ENCODE results near the gene PTPRC.

PTPRC gene

GRCh38 chr1:198772626-198773025 lies 133.8 kb downstream of the PTPRC start:
- peak; percentile 53 for DNase-seq

- DNase-seq = no peak
Measured at GRCh38 chr1:198773030-198773429, 134.2 kb downstream of the PTPRC start.

- peak; percentile 15 for DNase-seq
Measured at GRCh38 chr1:198773523-198773922, 134.7 kb downstream of the PTPRC start.

- no peak for DNase-seq
Measured at GRCh38 chr1:198774421-198774820, 135.6 kb downstream of the PTPRC start.

- peak; percentile 18 for DNase-seq
Measured at GRCh38 chr1:198775606-198776005, 136.8 kb downstream of the PTPRC start.

GRCh38 chr1:198776602-198777029 lies 137.8 kb downstream of the PTPRC start:
- peak; percentile 93 for DNase-seq

- DNase-seq = no peak
Measured at GRCh38 chr1:198778049-198778448, 139.2 kb downstream of the PTPRC start.

- DNase-seq = no peak
Measured at GRCh38 chr1:198780376-198780775, 141.5 kb downstream of the PTPRC start.

- peak; percentile 81 for DNase-seq
Measured at GRCh38 chr1:198788561-198789064, 149.8 kb downstream of the PTPRC start.

- DNase-seq = no peak
Measured at GRCh38 chr1:198793714-198794113, 154.9 kb downstream of the PTPRC start.

- DNase-seq = no peak
Measured at GRCh38 chr1:198794498-198794897, 155.7 kb downstream of the PTPRC start.

GRCh38 chr1:198797656-198798055 lies 158.8 kb downstream of the PTPRC start:
- no peak for DNase-seq

- DNase-seq = no peak
Measured at GRCh38 chr1:198798923-198799386, 160.1 kb downstream of the PTPRC start.

GRCh38 chr1:198805498-198806151 lies 166.8 kb downstream of the PTPRC start:
- DNase-seq = no peak

GRCh38 chr1:198806861-198807260 lies 168.0 kb downstream of the PTPRC start:
- no peak for DNase-seq

All from hematopoietic multipotent progenitor cell treated with erythropoietin and hydrocortisone succinate and interleukin-3 and kit ligand, for 4 days (in vitro differentiated cells).